ENCODE data around the gene ZNF117. TPM values are rescaled to one million over a fixed set of nuclear protein-coding genes. Genes with fewer than 3 reads are reported as not detected.

The ZNF117 gene
- total and polyA plus RNA-seq, 2 of the 4 experiments (the other 2 are of a cell fraction) = 2.9 to 4.0 TPM

DNA sequence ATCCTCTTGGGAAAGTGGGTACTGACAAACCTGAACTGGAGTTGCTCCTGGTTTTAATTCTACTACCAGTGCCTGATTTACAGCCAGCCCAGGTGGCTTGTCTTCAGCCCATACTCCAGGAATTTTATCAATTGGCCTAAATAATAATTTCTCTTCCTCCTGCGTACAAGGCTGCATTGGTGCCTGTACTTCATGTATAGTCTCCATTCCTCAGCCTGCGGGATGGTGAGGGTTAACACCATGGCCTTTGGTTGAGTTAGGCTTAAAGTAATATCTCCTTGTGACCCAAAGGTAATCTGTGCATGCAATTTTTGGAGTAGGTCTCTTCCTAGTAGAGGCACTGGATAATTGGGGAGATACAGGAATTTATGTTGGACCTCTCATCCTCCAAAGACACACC, 5.5 kb upstream of the ZNF117 start:
- CTCF ChIA-PET = no interaction called here
- Histone ChIP-seq H2BK15ac (ENCODE audit: low read depth, low read length) (no peak overlapping the region), H4K5ac (ENCODE audit: low read depth, low read length) (no peak overlapping the region), H3K4me2 (ENCODE audit: low read depth, low read length) (no peak overlapping the region), H4K91ac (ENCODE audit: insufficient read depth, low read depth, low read length) (no peak overlapping the region), H2BK20ac (ENCODE audit: low read depth, low read length) (no peak overlapping the region), H3K79me1 (ENCODE audit: low read depth in 1 of 2, low read length in 2 of 2) (peaks cover 15 to 16% of the 10 kb centered on the region in 2 experiments; a peak in 3 of 4 replicates), H4K20me1 (ENCODE audit: insufficient read depth, low read length) (no peaks in the 10 kb centered on the region), H3K18ac (ENCODE audit: low read depth, low read length) (no peak overlapping the region), H3K14ac (replicated peaks; ENCODE audit: low read depth, low read length) (no peak overlapping the region), H3K36me3 (ENCODE audit: control insufficient read depth, insufficient read depth, low read length) (peaks cover 34% of the 10 kb centered on the region), H4K8ac (ENCODE audit: low read depth in 2 of 2, low read length in 2 of 2) (no peak overlapping the region), H3K4me1 (ENCODE audit: control insufficient read depth, insufficient read depth, low read length) (no peaks in the 10 kb centered on the region; the same call in 1 of the 2 replicates), H2BK120ac (ENCODE audit: low read depth, low read length) (no peak overlapping the region), H3K27ac (ENCODE audit: insufficient read depth, low read length) (no peak overlapping the region), H3K9me3 (ENCODE audit: control insufficient read depth, insufficient read depth, low read length) (peaks cover 73% of the 10 kb centered on the region), H2AK5ac (ENCODE audit: low read depth, low read length) (no peak overlapping the region), H3K9me1 (ENCODE audit: insufficient read depth, low read length) (no peaks in the 10 kb centered on the region), H2AK9ac (replicated peaks; ENCODE audit: low read depth, low read length, poor library complexity) (no peak overlapping the region), H3K27me3 (ENCODE audit: control insufficient read depth, insufficient read depth, low read length) (no peaks in the 10 kb centered on the region), H3K4ac (ENCODE audit: low read depth, low read length) (no peak overlapping the region), H2AFZ (replicated peaks; ENCODE audit: low read length, poor library complexity) (no peak overlapping the region), H2BK5ac (ENCODE audit: low read depth, low read length, poor library complexity, severe bottlenecking) (no peak overlapping the region), H3K23ac (ENCODE audit: low read depth, low read length) (no peak overlapping the region), H3K56ac (ENCODE audit: extremely low read depth, insufficient read depth, low read length) (no peak overlapping the region), H3K4me3 (ENCODE audit: insufficient read depth, low read depth, low read length) (no peak overlapping the region), H3K9ac (ENCODE audit: low read depth, low read length) (no peak overlapping the region)
- dilution Hi-C loops (cut with HindIII; ENCODE audit: low sequenced_read_pairs, unreplicated experiment) = no loop called here
- TF ChIP-seq SMC3 (IDR thresholded peaks at IDR 0.05; ENCODE audit: low read depth, low read length) = no peak
- TF ChIP-seq BHLHE40 (IDR thresholded peaks at IDR 0.05; ENCODE audit: low read depth, low read length) = no peak
- TF ChIP-seq CHD1 (IDR thresholded peaks at IDR 0.05; ENCODE audit: low read depth, low read length) = no peak
- no peak for TF ChIP-seq NFE2L2 (IDR thresholded peaks at IDR 0.05; ENCODE audit: low read depth, low read length)
- TF ChIP-seq, protein P1, sequence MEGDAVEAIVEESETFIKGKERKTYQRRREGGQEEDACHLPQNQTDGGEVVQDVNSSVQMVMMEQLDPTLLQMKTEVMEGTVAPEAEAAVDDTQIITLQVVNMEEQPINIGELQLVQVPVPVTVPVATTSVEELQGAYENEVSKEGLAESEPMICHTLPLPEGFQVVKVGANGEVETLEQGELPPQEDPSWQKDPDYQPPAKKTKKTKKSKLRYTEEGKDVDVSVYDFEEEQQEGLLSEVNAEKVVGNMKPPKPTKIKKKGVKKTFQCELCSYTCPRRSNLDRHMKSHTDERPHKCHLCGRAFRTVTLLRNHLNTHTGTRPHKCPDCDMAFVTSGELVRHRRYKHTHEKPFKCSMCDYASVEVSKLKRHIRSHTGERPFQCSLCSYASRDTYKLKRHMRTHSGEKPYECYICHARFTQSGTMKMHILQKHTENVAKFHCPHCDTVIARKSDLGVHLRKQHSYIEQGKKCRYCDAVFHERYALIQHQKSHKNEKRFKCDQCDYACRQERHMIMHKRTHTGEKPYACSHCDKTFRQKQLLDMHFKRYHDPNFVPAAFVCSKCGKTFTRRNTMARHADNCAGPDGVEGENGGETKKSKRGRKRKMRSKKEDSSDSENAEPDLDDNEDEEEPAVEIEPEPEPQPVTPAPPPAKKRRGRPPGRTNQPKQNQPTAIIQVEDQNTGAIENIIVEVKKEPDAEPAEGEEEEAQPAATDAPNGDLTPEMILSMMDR (conservative IDR thresholded peaks at IDR 0.05; ENCODE audit: low read depth, low read length) = no peak
- no peak for TF ChIP-seq MAFK (IDR thresholded peaks at IDR 0.05; ENCODE audit: low read depth, low read length)
- no peak for TF ChIP-seq MAZ (IDR thresholded peaks at IDR 0.05; ENCODE audit: borderline replicate concordance, low read depth, low read length)
- TF ChIP-seq MXI1 (IDR thresholded peaks at IDR 0.05; ENCODE audit: borderline replicate concordance, low read depth, low read length) = no peak
- TF ChIP-seq, protein P2, sequence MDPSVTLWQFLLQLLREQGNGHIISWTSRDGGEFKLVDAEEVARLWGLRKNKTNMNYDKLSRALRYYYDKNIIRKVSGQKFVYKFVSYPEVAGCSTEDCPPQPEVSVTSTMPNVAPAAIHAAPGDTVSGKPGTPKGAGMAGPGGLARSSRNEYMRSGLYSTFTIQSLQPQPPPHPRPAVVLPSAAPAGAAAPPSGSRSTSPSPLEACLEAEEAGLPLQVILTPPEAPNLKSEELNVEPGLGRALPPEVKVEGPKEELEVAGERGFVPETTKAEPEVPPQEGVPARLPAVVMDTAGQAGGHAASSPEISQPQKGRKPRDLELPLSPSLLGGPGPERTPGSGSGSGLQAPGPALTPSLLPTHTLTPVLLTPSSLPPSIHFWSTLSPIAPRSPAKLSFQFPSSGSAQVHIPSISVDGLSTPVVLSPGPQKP (IDR thresholded peaks at IDR 0.05; ENCODE audit: borderline replicate concordance, low read depth, low read length) = no peak
- WGBS, 2 experiments (ENCODE audit: extremely low coverage in 2 of 2, insufficient read length in 1 of 2) = no CpG with 5 or more reads among the region's 2 CpGs
- no TSS peak for BruUV-seq (replicated peaks)
- POLR2A ChIA-PET (ENCODE audit: unreplicated experiment) = no interaction called here
- in situ Hi-C loops (cut with MboI; ENCODE audit: low sequenced_read_pairs) = no loop called here
- intact Hi-C loops (cut with micrococcal nuclease) = no loop called here
- DNase-seq (no peak), ATAC-seq (ENCODE audit: low read depth) (no peak)

All from IMR-90 (cell line).